Subcutaneous abdominal adipose tissue (tissue), 5 donors: ENCODE measurements around the gene TTC28.

Source experiments
- H3K27ac ChIP-seq: one replicate; pipeline ENCODE4 v1.7.0; 2013; ENCODE audit warnings: low read depth, mild to moderate bottlenecking, inconsistent platforms, low read length, moderate library complexity
- H3K27me3 ChIP-seq, 5 donors: one replicate each; pipeline ENCODE4 v1.7.0; 2013; ENCODE audit warnings: low read length in 5 of 5, inconsistent platforms in 1 of 5; ENCODE audit not compliant: control insufficient read depth in 5 of 5, insufficient read depth in 4 of 5
- H3K36me3 ChIP-seq, 5 donors: one replicate each; pipeline ENCODE4 v1.7.0; 2013; ENCODE audit warnings: low read length in 5 of 5; ENCODE audit not compliant: control insufficient read depth in 5 of 5, insufficient read depth in 5 of 5
- H3K4me1 ChIP-seq, 5 donors: one replicate each; pipeline ENCODE4 v1.7.0; 2013; ENCODE audit warnings: low read length in 5 of 5, mild to moderate bottlenecking in 3 of 5, moderate library complexity in 1 of 5; ENCODE audit not compliant: control insufficient read depth in 5 of 5, insufficient read depth in 5 of 5
- H3K4me3 ChIP-seq, 5 donors: one replicate each; pipeline ENCODE4 v1.7.0; 2013; ENCODE audit warnings: low read length in 5 of 5, low read depth in 1 of 5
- H3K9ac ChIP-seq, 5 donors: one replicate each; pipeline ENCODE4 v1.7.0; 2013; ENCODE audit warnings: low read length in 5 of 5, mild to moderate bottlenecking in 4 of 5, moderate library complexity in 3 of 5
- H3K9me3 ChIP-seq, 5 donors: one replicate each; pipeline ENCODE4 v1.7.0; 2013; ENCODE audit warnings: low read length in 5 of 5; ENCODE audit not compliant: control insufficient read depth in 5 of 5
- donor health status: healthy.
- donor health status: healthy.
- donor health status: healthy.
- donor health status: healthy.
- donor health status: healthy.

Gene TTC28

GRCh38 chr22:28424427-28425080, 255.1 kb downstream of the TTC28 start:
- H3K4me3 ChIP-seq = no peak overlapping the region
- H3K27me3 ChIP-seq = no peaks in the 10 kb centered on the region
- H3K27ac ChIP-seq = no peak overlapping the region
- H3K9me3 ChIP-seq = no peaks in the 10 kb centered on the region
- H3K9ac ChIP-seq = no peak overlapping the region
- peaks cover 0 to 4% (median 0%) of the 10 kb centered on the region in 5 donors for H3K36me3 ChIP-seq
- H3K4me1 ChIP-seq = peaks cover 0 to 14% (median 6%) of the 10 kb centered on the region in 5 donors

- no peak overlapping the region for H3K9ac ChIP-seq
- H3K36me3 ChIP-seq = no peaks in the 10 kb centered on the region
- no peak overlapping the region for H3K27ac ChIP-seq
- H3K4me1 ChIP-seq = peaks cover 0 to 6% (median 0%) of the 10 kb centered on the region in 5 donors
- H3K9me3 ChIP-seq = no peaks in the 10 kb centered on the region
- no peaks in the 10 kb centered on the region for H3K27me3 ChIP-seq
- no peak overlapping the region for H3K4me3 ChIP-seq
Measured at GRCh38 chr22:28419919-28420318, 259.7 kb downstream of the TTC28 start.

GRCh38 chr22:28418008-28418407, 261.6 kb downstream of the TTC28 start:
- Histone ChIP-seq H3K9ac (no peak overlapping the region), H3K4me3 (no peak overlapping the region), H3K4me1 (peaks cover 2 to 15% (median 6%) of the 10 kb centered on the region in 5 donors), H3K27ac (no peak overlapping the region), H3K36me3 (no peaks in the 10 kb centered on the region), H3K27me3 (no peaks in the 10 kb centered on the region), H3K9me3 (no peaks in the 10 kb centered on the region)

GRCh38 chr22:28417431-28417830, 262.2 kb downstream of the TTC28 start:
- Histone ChIP-seq H3K9ac (no peak overlapping the region), H3K36me3 (no peaks in the 10 kb centered on the region), H3K27ac (no peak overlapping the region), H3K27me3 (no peaks in the 10 kb centered on the region), H3K4me3 (no peak overlapping the region), H3K4me1 (peaks cover 2 to 15% (median 6%) of the 10 kb centered on the region in 5 donors), H3K9me3 (no peaks in the 10 kb centered on the region)

GRCh38 chr22:28414913-28415312, 264.7 kb downstream of the TTC28 start:
- H3K4me1 ChIP-seq = peaks cover 2 to 26% (median 18%) of the 10 kb centered on the region in 5 donors
- no peaks in the 10 kb centered on the region for H3K9me3 ChIP-seq
- H3K27ac ChIP-seq = no peak overlapping the region
- H3K9ac ChIP-seq = no peak overlapping the region
- H3K36me3 ChIP-seq = no peaks in the 10 kb centered on the region
- no peaks in the 10 kb centered on the region for H3K27me3 ChIP-seq
- no peak overlapping the region for H3K4me3 ChIP-seq

- H3K36me3 ChIP-seq = no peaks in the 10 kb centered on the region
- no peak overlapping the region for H3K9ac ChIP-seq
- no peak overlapping the region for H3K27ac ChIP-seq
- H3K4me1 ChIP-seq = peaks cover 2 to 30% (median 19%) of the 10 kb centered on the region in 5 donors
- H3K4me3 ChIP-seq = no peak overlapping the region
- H3K27me3 ChIP-seq = no peaks in the 10 kb centered on the region
- no peaks in the 10 kb centered on the region for H3K9me3 ChIP-seq
Measured at GRCh38 chr22:28413612-28414399, 265.8 kb downstream of the TTC28 start.

GRCh38 chr22:28412109-28412508, 267.5 kb downstream of the TTC28 start:
- no peak overlapping the region for H3K4me3 ChIP-seq
- no peak overlapping the region for H3K9ac ChIP-seq
- H3K27ac ChIP-seq = no peak overlapping the region
- peaks cover 2 to 30% (median 19%) of the 10 kb centered on the region in 5 donors for H3K4me1 ChIP-seq
- no peaks in the 10 kb centered on the region for H3K9me3 ChIP-seq
- H3K36me3 ChIP-seq = no peaks in the 10 kb centered on the region
- no peaks in the 10 kb centered on the region for H3K27me3 ChIP-seq

GRCh38 chr22:28411125-28411524, 268.5 kb downstream of the TTC28 start:
- H3K4me1 ChIP-seq = peaks cover 2 to 26% (median 19%) of the 10 kb centered on the region in 5 donors
- no peaks in the 10 kb centered on the region for H3K27me3 ChIP-seq
- H3K9me3 ChIP-seq = no peaks in the 10 kb centered on the region
- no peaks in the 10 kb centered on the region for H3K36me3 ChIP-seq
- no peak overlapping the region for H3K4me3 ChIP-seq
- no peak overlapping the region for H3K9ac ChIP-seq
- no peak overlapping the region for H3K27ac ChIP-seq

- Histone ChIP-seq H3K36me3 (no peaks in the 10 kb centered on the region), H3K9ac (peak overlapping the region in 2 of 5 donors; percentile 17 to 50), H3K27me3 (no peaks in the 10 kb centered on the region), H3K27ac (peak overlapping the region; percentile 8), H3K4me3 (no peak overlapping the region), H3K9me3 (no peaks in the 10 kb centered on the region), H3K4me1 (peaks cover 2 to 26% (median 19%) of the 10 kb centered on the region in 5 donors)
Measured at GRCh38 chr22:28410050-28410816, 269.4 kb downstream of the TTC28 start.

GRCh38 chr22:28408709-28409108, 270.9 kb downstream of the TTC28 start:
- no peak overlapping the region for H3K27ac ChIP-seq
- no peaks in the 10 kb centered on the region for H3K9me3 ChIP-seq
- peaks cover 0 to 18% (median 15%) of the 10 kb centered on the region in 5 donors for H3K4me1 ChIP-seq
- H3K36me3 ChIP-seq = no peaks in the 10 kb centered on the region
- H3K4me3 ChIP-seq = no peak overlapping the region
- no peaks in the 10 kb centered on the region for H3K27me3 ChIP-seq
- no peak overlapping the region for H3K9ac ChIP-seq
